HG02981 (cell line): ENCODE results near the gene CISTR.
A peak's percentile ranks its signal among the peaks of the same experiment; 100 is the strongest.
"Not testable (repeated sequence)": the region's sequence is repeated elsewhere in the genome, so short reads cannot be mapped to it uniquely, and the experiment has no call there.

ENCODE experiments used
- ATAC-seq: cut with Tn5 transposase; IDR thresholded peaks from one replicate; pipeline ENCODE4 v1.9.1; 2021; ENCODE audit warnings: mild to moderate bottlenecking, moderate library complexity; ENCODE audit not compliant: unreplicated experiment

CISTR gene

GRCh38 chr12:53751336-53752191 is at the start of gene CISTR:
Gene CISTR, minus strand, starts transcription at chr12:53751979.
- peak; percentile 32 for ATAC-seq

GRCh38 chr12:53798575-53798974 is 46.8 kb upstream of the CISTR start:
- ATAC-seq: no peak

DNA sequence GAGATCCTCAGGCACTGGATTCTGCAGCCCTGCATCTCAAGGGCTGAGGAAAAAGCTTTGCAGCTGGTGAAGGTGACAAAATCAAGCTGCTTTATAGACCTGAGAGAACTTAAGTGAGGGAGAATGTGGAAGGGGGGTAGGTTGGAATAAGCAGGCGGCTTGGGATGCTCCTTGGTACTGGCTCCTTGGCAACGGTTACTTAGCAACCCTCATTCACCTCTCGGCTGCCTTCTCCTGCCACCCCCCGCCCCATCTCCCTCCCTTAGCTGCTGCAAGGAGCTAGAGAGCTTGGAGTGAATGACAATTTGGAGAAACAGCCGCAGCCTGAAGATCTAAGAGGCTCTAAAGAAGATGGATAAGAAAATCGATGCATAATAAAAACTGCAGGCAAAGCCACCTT is 44.1 kb upstream of the CISTR start:
- ATAC-seq: no peak

GRCh38 chr12:53793221-53793620 is 41.4 kb upstream of the CISTR start:
- ATAC-seq: no peak

DNA sequence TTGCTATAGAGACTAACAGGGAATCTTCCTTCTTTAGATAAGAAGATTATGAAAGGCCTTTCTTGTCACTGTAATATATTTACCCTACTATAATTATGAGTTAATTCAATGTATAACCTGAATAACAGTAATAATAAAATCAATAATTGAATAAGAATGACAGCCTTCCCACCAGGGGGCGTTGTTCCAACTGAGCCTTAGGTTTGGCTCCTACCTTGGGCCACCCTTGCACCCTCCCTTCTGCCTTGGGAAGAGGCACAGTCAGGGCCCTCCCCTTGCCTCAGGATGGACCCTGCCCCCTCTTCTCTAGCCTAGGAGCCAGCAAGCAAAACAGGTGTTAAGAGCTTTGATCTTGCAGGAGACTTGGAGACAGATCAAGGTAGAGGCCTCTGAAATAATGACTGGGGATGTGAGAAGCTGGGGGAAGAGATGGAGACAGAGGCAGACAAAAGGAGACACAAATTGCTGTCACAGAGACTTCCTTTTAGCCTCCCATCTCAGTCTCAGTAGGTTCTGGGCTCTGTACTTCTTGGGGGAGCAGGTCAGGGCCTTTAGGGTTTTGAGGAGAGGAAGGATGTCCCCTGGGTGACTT is 40.1 kb upstream of the CISTR start:
- no peak for ATAC-seq

GRCh38 chr12:53789570-53789969 is 37.8 kb upstream of the CISTR start:
- ATAC-seq: no peak

DNA sequence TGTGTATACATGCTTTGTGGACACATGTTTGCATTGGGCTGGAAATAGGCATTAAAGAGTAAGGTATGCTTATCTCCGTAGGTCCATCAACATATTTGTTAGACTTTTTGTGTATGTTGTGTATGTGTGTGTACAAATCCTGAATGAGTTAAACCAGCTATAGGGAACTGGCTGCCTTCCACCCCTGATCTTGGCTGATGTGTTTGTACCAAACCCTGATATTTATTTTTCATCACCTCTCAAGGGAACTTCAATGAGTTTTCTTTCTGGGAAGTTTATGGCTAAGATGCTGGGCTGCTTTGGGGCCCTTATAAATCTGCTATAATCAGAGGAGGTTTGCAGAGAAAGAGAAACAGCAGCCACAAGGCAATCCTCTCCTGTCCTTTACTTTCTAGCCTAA is 37.1 kb upstream of the CISTR start:
- no peak for ATAC-seq

DNA sequence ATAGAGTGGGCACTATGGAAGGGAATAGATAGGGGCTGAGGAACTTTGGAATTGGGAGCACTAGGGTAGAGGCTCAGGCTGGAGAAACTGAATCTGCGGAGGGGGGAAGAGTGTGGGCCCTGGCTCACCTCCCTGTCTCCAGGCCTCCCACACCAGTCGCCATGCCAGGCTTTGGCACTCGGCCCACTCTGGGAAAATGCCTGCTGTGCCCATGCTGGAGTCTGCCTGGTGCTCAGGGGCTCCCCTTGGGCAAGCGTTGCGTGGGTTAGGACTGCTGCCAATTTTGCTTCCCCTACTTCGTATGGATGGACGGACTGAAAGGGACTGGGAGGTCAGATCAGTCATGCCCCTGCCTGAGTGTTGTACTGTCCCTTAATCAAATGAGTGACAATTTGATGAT is 34.6 kb upstream of the CISTR start:
- ATAC-seq: no peak

- no peak for ATAC-seq
Measured at GRCh38 chr12:53785161-53785560, 33.4 kb upstream of the CISTR start.

DNA sequence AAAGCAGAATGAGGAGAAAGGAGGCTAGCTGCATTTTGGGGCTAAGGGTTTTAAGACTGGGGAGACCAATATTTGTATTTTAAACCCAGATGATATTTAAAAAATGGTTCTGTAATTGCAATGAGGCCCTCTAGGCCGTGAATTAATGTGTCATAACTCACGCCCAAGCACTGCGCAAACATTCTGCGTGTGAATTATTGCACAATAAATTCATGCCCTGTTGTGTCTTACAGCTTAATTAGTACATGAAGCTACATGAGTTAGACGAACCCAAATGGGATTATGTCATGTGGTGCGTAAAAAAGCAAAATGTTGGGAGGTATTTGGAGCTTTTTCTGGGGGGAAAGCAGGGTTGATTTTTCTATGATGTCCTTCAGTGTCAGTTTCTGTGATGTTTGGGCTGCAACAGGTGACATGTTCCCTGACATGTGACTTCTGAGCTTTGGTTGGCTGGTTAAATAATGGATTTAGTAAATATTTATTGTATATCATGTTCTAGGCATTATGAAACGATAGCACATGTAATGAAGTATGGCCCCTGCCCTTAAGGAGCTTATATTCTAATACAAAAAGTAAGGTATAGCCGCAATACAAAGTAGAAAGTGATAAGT is 30.4 kb upstream of the CISTR start:
- ATAC-seq: no peak

DNA sequence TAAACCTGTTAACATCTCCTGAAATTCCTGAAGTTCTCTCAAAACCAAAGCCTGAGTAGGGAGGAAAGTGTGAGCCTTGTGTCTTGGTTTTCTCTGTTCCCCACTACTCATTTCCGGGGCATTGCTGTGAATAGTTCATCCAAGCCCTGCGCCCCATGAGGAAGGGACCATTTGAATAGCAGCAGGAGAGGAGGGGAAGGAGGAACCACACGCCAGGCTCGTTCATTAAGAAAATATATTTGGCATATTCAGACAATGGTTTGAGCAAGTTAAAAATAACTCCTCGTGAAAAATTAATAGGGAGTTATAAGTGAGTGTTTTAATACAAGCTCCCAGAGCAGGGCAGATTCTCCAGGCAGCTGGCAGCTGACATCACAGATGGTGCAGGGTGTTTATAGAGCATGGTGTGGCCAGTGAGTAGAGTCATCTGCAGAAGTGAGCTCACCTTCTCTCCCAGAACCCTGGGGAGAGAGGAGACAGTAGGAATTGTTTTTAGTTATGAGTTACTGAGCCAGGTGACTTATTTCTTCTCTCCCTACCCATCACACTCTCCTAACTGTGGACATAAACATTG is 29.5 kb upstream of the CISTR start:
- no peak for ATAC-seq

DNA sequence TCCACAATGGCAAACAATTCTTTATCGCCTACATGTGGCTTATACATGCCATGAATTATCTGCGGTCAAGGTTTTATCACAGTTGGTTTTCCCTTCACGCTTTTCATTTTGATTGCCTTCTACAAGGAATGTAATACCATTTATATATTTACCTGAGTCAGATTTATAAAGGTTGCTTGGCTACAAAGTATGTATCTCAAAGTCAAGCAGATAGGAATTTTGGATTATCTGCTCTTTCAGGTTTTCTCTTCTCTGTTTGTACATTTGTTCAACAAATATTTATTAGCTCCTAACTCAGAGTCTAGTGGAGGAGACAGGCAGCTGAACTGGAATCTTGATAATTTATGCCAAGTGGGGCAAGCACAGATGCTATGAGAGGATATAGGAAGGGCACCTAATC is 28.5 kb upstream of the CISTR start:
- no peak for ATAC-seq

DNA sequence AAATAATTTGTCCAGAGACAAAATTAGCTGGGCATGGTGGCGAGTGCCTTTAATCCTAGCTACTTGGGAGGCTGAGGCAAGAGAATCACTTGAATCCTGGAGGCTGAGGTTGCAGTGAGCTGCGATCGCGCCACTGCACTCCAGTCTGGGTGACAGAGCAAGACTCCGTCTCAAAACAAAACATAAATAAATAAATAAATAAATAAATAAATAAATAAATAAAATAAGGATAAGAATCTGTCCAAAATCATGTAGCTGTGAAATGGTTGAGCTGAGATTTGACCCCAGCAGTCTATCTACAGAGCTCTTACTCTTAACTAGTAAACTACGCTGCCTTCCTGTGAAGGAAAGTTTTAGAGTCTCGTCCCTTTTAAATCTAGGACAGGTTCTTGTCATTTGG is 27.9 kb upstream of the CISTR start:
- ATAC-seq: not testable (repeated sequence)

DNA sequence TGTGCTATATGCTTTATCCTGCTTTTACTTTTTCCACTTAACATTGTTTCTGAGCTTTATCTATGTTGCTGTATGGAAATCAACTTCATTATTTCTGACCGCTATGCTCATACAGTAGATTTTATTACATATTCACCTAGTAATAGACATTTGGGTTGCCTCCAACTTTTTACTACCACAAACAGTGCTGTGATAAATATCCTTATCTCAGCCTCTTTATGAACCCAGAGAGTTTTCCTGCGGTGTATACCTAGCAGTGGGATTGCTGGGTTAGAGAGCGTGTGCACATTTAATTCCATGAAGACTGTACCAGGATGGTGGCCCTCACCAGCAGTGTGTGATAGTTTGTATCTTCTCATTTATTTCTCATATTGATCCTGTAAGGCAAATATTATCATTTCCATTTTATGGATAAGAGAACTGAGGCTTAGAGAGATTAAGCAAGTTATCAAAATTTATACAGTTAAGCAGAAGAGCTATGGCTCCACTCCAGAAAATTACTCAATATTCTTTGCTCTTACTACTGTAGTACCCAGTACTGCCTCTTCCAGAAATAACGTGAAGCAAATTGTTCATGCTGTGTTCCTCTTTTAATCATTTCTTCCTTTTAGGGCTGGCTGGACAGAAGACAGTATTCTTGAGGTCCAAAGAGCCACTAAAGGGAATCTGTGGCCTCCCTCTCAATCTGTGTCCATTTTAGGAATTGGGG is 26.3 kb upstream of the CISTR start:
- ATAC-seq: no peak

DNA sequence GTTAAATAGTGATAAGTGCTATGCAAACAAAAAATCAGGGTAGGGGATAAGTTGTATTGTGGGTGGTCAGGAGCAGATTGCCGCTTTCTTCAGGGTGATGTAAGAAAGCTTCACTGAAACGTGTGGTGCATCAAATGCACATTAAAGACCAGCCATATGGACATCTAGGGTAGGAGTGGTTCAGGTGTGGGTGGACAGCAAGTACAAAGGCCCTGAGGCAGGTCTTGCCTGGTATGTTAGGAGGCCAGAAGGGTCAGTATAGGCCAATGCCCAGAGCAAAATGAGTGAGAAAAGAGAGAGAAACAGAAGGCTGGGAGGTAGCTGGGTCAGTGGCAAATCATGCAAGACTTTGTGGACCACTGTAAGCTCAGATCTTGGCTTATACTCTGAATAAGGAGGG is 25.6 kb upstream of the CISTR start:
- no peak for ATAC-seq

DNA sequence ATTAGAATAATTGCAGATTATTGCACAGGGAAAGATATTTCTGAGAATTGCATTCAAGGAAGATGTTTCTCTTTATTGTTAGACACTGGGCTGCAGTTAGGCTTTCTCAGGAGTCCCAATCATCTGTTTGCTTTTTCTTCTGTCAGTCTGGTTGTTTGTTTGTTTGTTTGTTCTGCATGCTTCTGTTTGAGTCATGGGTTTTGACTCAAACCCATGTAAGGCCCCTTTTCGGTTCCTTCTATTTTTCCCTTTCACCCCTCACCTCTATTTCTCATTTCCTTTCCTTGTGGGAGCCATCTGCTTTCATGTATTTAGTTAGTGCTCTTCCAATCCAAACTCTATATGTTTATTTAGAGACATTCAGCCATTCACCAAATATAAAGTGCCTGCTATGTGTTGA is 25.1 kb upstream of the CISTR start:
- ATAC-seq: no peak

- ATAC-seq: no peak
Measured at GRCh38 chr12:53775478-53776145, 23.8 kb upstream of the CISTR start.

GRCh38 chr12:53770281-53770680 is 18.5 kb upstream of the CISTR start:
- ATAC-seq: no peak

DNA sequence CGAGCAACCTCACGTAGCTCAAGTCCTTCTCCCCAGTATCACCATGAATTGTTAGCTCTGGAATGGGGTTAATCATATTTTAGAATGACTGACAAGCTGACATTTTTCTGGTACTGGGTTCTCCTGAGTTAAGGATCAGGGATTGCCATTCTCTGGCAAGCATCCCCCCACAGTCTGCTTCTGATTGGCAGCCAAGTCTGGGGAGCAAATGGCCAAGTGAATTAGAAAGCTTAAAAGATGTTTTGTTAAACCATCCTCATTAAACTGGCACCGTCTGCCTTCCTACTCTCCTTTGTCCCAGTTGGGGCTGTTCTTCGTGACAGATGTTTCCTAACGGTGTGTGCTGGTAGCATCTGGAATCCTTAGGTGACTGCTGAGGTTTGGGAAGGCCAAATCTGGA is 17.2 kb upstream of the CISTR start:
- no peak for ATAC-seq

- ATAC-seq: no peak
Measured at GRCh38 chr12:53766881-53767280, 15.1 kb upstream of the CISTR start.

- ATAC-seq: no peak
Measured at GRCh38 chr12:53765891-53766290, 14.1 kb upstream of the CISTR start.
